HG02970 (cell line): Measurements from ENCODE around the gene ARHGDIA.

ENCODE experiments used
- ATAC-seq: cut with Tn5 transposase; IDR thresholded peaks from one replicate; pipeline ENCODE4 v1.9.1; 2021; ENCODE audit warnings: mild to moderate bottlenecking, moderate library complexity, moderate number of reproducible peaks; ENCODE audit not compliant: unreplicated experiment, low FRiP score

ARHGDIA gene

GRCh38 chr17:81906476-81907218 is 35.5 kb upstream of the ARHGDIA start:
- ATAC-seq: no peak

- ATAC-seq: no peak
Measured at GRCh38 chr17:81905993-81906392, 34.9 kb upstream of the ARHGDIA start.

DNA sequence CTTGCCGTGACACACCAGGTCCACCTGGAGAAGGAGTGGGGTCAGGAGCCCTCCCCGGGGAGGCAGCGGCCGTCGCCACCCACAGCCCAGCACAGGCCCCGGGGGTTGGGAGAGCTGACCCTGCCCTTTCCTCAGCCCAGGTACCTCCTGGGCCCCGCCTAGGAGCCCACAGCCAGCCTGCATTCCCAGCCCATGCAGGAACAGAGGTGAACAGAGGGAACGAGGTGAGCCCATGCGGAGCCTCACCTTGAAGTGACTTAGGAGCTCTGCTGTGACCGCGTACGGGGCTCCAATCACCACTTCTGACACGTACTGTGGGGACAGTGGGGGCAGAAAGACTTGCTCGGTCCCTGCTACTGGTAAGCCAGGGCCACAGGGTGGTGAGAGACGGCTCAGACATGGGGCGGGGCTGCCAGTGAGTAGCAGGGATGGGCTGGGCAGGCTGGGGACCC is 34.3 kb upstream of the ARHGDIA start:
- ATAC-seq: no peak

- no peak for ATAC-seq
Measured at GRCh38 chr17:81904600-81905423, 33.7 kb upstream of the ARHGDIA start.

- ATAC-seq: no peak
Measured at GRCh38 chr17:81903896-81904599, 32.9 kb upstream of the ARHGDIA start.

GRCh38 chr17:81903415-81903831 is 32.3 kb upstream of the ARHGDIA start:
- no peak for ATAC-seq

DNA sequence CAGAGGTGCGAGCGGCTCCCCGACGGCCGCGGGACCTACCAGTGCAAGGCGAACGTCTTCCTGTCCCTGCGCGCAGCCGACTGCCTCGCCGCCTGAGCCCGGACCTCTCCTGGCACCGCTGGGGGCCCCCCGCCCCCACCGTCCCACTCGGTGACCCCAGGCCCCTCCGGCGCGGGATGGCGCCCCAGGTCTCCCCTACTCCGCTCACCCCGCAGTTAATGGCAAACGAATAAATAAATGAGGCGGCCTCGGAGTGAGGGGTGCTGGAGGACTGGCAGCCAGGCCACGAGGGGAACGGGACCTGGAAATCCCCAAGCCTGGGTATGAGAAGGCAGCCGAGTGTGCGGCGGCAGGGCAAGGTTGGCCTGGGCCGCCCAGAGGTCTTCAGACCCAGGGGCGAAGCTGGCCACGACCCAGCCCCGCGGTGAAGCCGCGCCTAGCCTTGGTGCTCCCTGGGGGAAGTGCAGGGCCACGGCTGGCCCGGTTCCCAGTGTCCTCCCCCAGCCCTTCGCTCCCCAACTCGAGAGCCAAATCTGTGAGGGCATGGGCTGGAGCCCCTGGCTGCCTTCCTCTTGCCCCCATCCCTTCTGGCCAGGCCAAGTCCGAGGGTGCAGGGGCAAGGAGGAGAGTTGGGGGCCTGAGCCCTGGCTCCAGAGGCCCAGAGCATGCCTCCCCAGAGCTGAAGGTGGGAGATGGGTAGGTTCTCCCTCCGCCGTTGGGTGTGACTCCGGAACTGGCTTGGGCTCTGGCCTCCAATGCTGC is 31.7 kb upstream of the ARHGDIA start:
- ATAC-seq: no peak

GRCh38 chr17:81902023-81902652 is 31.0 kb upstream of the ARHGDIA start, which contains the start of gene NPB:
TSS of gene NPB (plus strand) at chr17:81902238. CDS start at chr17:81902278, 40 bp downstream.
- no peak for ATAC-seq

- no peak for ATAC-seq
Measured at GRCh38 chr17:81901167-81902022, 30.3 kb upstream of the ARHGDIA start.

DNA sequence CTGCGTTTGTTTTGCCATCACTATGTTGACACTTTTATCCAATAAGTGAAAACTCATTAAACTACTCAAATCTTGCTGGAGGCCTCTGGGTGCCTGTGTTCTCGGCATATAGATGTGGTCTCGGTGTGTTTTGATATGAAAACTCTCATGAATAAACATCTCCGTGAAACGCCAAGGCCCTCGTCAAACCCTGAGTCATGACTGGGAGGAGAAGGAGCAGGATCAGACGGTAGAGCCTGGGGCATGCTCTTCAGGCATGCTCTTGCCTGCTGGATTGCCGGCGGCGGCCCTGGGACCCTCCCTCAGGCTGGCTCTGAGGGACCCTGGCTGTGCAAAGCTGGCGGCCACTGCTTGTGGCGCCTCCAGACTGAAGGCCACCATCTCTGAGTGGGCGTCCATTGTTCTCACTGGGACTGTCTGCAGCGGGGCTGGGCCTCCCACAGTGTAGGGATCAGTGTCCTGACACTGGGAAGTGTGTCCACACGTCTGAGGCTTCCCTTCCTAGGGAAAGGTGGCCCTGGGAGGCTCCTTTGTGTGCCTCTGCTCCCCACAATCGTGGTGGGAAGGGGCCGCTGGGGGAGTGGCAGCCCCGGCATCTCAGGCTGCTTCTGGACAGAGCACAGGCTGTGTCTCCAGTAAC is 29.2 kb upstream of the ARHGDIA start:
- ATAC-seq: no peak

- ATAC-seq: no peak
Measured at GRCh38 chr17:81899514-81900166, 28.5 kb upstream of the ARHGDIA start.

- ATAC-seq: no peak
Measured at GRCh38 chr17:81898885-81899284, 27.7 kb upstream of the ARHGDIA start.

DNA sequence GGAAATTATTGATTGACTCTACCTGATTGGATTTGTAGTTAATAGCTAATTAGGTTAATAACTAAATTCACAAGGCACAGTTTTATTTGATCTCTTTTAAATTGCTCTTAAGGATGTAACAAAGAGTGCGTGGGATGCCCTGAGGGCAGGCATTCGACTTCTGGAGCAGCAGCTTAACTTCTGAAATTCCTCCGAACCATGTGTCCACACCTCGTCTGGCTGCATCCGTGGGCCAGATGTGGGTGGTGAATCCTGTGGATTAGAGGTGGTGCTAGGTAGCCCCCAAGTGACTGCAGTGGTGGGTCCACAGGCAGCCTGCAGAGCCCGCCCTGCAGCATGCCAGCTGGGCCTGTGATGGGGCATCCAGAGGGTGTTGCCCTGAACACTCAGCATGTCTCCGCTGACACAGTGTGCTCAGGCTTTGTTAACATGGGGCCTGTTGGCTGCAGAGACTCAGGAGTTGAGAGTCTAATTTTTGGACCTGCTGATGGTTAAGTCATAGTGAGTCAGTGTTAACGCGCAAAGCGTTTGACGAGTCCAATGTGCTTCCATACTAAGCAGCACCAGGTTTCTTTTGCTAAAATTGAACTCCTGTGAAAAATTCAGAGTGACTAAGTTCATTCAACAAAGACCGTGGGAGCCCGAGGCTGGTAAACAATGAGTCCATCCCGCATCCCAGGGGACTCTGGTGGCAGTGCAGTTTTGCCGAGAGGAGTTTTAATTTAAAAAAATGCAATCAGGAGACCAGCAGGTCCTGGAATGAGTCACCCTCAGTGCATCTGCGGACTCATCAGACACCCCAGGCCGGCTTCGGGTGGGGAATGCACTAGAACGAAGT is 27.1 kb upstream of the ARHGDIA start:
- ATAC-seq: no peak

- no peak for ATAC-seq
Measured at GRCh38 chr17:81895400-81895799, 24.3 kb upstream of the ARHGDIA start.

GRCh38 chr17:81891303-81891552 is 20.1 kb upstream of the ARHGDIA start:
- ATAC-seq: no peak

DNA sequence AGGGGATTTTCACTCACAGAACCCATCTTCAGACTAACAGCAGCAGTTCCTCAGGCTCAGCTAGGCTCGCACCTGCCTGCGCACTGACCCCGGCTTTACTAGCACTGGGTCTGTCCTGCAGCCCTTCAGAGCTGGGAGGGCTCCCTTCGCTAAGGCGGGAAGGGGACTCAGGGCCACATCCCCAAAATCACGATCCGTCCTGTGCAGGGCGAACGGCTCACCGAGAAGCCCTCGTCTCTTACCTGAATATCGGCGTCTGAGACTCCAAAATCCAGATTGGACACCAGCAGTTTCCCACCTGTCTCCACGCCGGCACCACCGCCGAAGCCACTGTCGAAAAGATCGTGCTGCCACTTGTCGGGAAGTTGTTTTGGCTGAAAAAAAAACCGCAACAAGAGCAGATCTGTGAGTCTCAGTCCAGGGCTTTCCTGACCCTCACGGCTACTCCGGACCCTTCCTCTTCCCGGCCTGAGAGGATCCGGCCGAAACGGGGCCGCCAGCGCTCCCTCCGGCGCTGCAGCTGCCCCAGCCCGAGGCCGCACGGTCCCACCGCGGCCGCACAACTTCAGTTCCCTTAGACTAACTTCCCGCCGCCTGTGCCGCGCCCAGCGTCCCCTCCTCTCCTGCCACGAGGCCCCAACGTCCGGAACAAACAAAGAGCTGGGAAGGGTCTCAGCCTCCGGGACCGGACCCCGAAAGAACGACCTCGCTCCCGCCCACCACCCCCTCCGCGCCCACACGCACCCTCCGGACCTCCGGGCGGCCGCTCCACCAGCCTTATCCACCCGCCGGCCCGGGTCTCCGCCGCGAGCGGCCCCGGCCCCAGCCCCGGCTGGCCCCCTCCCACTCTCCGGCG is 19.5 kb upstream of the ARHGDIA start:
- peak; percentile 26 for ATAC-seq
